OCI-M2 (cell line): ENCODE data around the gene ABHD16B.
"Not testable (repeated sequence)": the region's sequence is repeated elsewhere in the genome, so short reads cannot be mapped to it uniquely, and the experiment has no call there.

Experiments
- DNase-seq: peaks from one replicate; lab custom pipeline; 2025; ENCODE audit not compliant: unreplicated experiment; lab: John Stamatoyannopoulos, UW

ABHD16B gene

GRCh38 chr20:63834491-63834880 is 26.8 kb upstream of the ABHD16B start:
- no peak for DNase-seq

- no peak for DNase-seq
These were observed 26.1 kb upstream of the ABHD16B start for GRCh38 chr20:63835021-63835858.

GRCh38 chr20:63836458-63837344 is 24.6 kb upstream of the ABHD16B start:
- no peak for DNase-seq

GRCh38 chr20:63837479-63837878 is 23.8 kb upstream of the ABHD16B start:
- DNase-seq = no peak

- DNase-seq = no peak
These were observed 21.7 kb upstream of the ABHD16B start for GRCh38 chr20:63839620-63840019.

- DNase-seq = no peak
These were observed 20.9 kb upstream of the ABHD16B start for GRCh38 chr20:63840405-63840828.

GRCh38 chr20:63842258-63842657 is 19.0 kb upstream of the ABHD16B start:
- no peak for DNase-seq

- DNase-seq = no peak
These were observed 18.1 kb upstream of the ABHD16B start for GRCh38 chr20:63843222-63843621.

GRCh38 chr20:63843778-63844177 is 17.5 kb upstream of the ABHD16B start:
- no peak for DNase-seq

- no peak for DNase-seq
These were observed 16.7 kb upstream of the ABHD16B start for GRCh38 chr20:63844511-63844991.

- DNase-seq = no peak
These were observed 15.0 kb upstream of the ABHD16B start for GRCh38 chr20:63846128-63846771.

- DNase-seq = no peak
These were observed 14.4 kb upstream of the ABHD16B start for GRCh38 chr20:63846888-63847236.

GRCh38 chr20:63847237-63848002 is 13.9 kb upstream of the ABHD16B start:
- no peak for DNase-seq

- DNase-seq = no peak
These were observed 13.0 kb upstream of the ABHD16B start for GRCh38 chr20:63848003-63848911.

GRCh38 chr20:63850689-63851547 is 10.4 kb upstream of the ABHD16B start:
- no peak for DNase-seq

GRCh38 chr20:63851548-63851943 is 9.8 kb upstream of the ABHD16B start:
- DNase-seq = not testable (repeated sequence)

- DNase-seq = not testable (repeated sequence)
These were observed 7.6 kb upstream of the ABHD16B start for GRCh38 chr20:63853733-63854068.

GRCh38 chr20:63854069-63854765 is 7.1 kb upstream of the ABHD16B start:
- no peak for DNase-seq
